CD4-positive, alpha-beta memory T cell (primary cell): ENCODE results near the gene TCERG1L. TPM values are rescaled to one million over a fixed set of nuclear protein-coding genes. Genes with fewer than 3 reads are reported as not detected.
A peak's percentile ranks its signal among the peaks of the same experiment; 100 is the strongest.

Source experiments
- CTCF ChIA-PET: fragments of 350-600 bp; sonication (Branson Sonifier 250); formaldehyde crosslinking; loops from one replicate; lab custom pipeline; 2021; ENCODE audit warnings: inconsistent platforms; ENCODE audit not compliant: partially characterized antibody; lab: Charles Lee
- POLR2A ChIA-PET: fragments of 350-600 bp; sonication (Branson Sonifier 250); formaldehyde crosslinking; loops from one replicate; lab custom pipeline; 2021; ENCODE audit not compliant: partially characterized antibody; lab: Charles Lee
- DNase-seq, 5 donors: peaks; one replicate each; pipeline versions ENCODE4 v3.0.0 to v3.0.0-alpha.2; 2020 to 2022; ENCODE audit warnings: mixed read lengths in 1 of 5
- H3K27ac ChIP-seq: one replicate; pipeline ENCODE4 v1.7.0; 2013; ENCODE audit warnings: low read depth, low read length
- H3K27me3 ChIP-seq: 2 replicates; pipeline ENCODE4 v1.7.0; 2013; ENCODE audit warnings: mild to moderate bottlenecking, low read length, moderate library complexity; ENCODE audit not compliant: insufficient read depth
- H3K36me3 ChIP-seq: 2 replicates; pipeline ENCODE4 v1.7.0; 2013; ENCODE audit warnings: mild to moderate bottlenecking, low read length, moderate library complexity; ENCODE audit not compliant: insufficient read depth
- H3K4me1 ChIP-seq: 2 replicates; pipeline ENCODE4 v1.7.0; 2013; ENCODE audit warnings: mild to moderate bottlenecking, low read length, moderate library complexity; ENCODE audit not compliant: insufficient read depth
- H3K4me3 ChIP-seq, 2 donors: one replicate each; pipeline ENCODE4 v1.7.0; 2013; ENCODE audit warnings: low read length in 2 of 2, mild to moderate bottlenecking in 1 of 2
- H3K9me3 ChIP-seq, 2 donors: one replicate each; pipeline ENCODE4 v1.7.0; 2013; ENCODE audit warnings: low read length in 2 of 2, control low read depth in 1 of 2; ENCODE audit not compliant: control insufficient read depth in 1 of 2
- H3K27ac Mint-ChIP-seq, 7 donors: one replicate each; pipeline ENCODE4 v1.8.0; 2020 to 2021; ENCODE audit warnings: mixed read lengths in 7 of 7, mild to moderate bottlenecking in 6 of 7, inconsistent platforms in 3 of 7, moderate library complexity in 3 of 7
- H3K27me3 Mint-ChIP-seq, 2 donors: one replicate each; pipeline ENCODE4 v1.8.0; 2020 to 2021; ENCODE audit warnings: mixed read lengths in 2 of 2
- H3K36me3 Mint-ChIP-seq, 2 donors: one replicate each; pipeline ENCODE4 v1.8.0; 2020 to 2021; ENCODE audit warnings: mixed read lengths in 2 of 2, inconsistent platforms in 1 of 2, mild to moderate bottlenecking in 1 of 2
- H3K4me1 Mint-ChIP-seq, 4 donors: one replicate each; pipeline ENCODE4 v1.8.0; 2020 to 2021; ENCODE audit warnings: mixed read lengths in 4 of 4, mild to moderate bottlenecking in 1 of 4
- H3K4me3 Mint-ChIP-seq, 8 donors: one replicate each; pipeline ENCODE4 v1.8.0; 2020 to 2021; ENCODE audit warnings: mixed read lengths in 8 of 8, mild to moderate bottlenecking in 7 of 8, moderate library complexity in 6 of 8, inconsistent platforms in 3 of 8
- H3K9me3 Mint-ChIP-seq, 8 donors: one replicate each; pipeline ENCODE4 v1.8.0; 2020 to 2021; ENCODE audit warnings: mixed read lengths in 8 of 8, mild to moderate bottlenecking in 5 of 8, inconsistent platforms in 3 of 8, moderate library complexity in 1 of 8
- intact Hi-C: fragments of 100-400 bp; cut with micrococcal nuclease; formaldehyde crosslinking; loops from one replicate; pipeline ENCODE4 v1.15.1; 2023
- polyA plus RNA-seq, 2 donors: library from polyadenylated mRNA; unstranded; fragments of 300-500 nt; fragmentation: Illumina TruSeq; gene quantifications; one replicate each; pipeline ENCODE4 v1.2.3, GENCODE V29; 2021
- total RNA-seq, 2 experiments: library from RNA; stranded (reverse); gene quantifications; one replicate each; pipeline ENCODE4 v1.2.3, GENCODE V29; 2021

Gene TCERG1L
- total and polyA plus RNA-seq, 4 experiments from 2014 or later, result not detected

DNA sequence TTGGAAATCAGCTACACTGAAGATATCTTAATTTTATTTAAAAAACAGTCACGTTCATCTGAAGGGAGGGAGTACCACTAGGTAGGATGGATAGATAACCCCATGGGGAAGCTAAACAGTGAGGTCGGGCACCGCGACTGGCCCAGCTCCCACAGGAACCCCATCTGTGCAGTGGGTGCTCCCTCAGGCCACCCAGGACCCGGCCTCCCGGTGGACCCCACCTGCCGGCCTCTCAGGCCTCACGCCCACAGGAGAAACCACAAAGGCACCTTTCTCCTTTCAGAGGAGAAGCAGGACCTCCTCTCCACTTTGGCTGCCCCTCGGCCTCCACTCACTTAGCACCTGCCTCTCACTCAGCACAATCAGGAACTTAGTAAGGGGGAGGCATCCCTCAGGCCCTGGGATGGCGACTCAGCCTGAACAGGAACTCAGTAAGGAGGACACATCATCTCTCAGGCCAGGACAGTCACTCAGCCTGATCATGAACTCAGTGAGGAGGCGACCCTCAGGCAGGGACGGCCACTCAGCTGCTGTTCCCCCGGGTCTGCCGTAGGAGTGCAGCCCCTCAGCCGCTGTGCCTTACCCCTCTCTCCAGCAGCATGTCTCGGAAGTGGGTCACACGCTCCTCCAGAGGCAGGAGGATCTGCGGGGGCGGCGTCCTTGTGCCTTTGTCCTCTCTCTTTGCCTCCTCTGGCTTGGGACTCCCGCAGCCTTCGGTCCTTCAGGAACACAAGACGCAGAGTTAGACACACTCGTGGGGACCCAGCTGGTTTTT is 195.1 kb downstream of the TCERG1L start:
- no peak overlapping the region for H3K27ac Mint-ChIP-seq
- no peaks in the 10 kb centered on the region for H3K36me3 Mint-ChIP-seq
- Histone ChIP-seq H3K4me3 (no peak overlapping the region), H3K27ac (no peak overlapping the region), H3K27me3 (no peaks in the 10 kb centered on the region), H3K36me3 (no peaks in the 10 kb centered on the region), H3K4me1 (no peaks in the 10 kb centered on the region), H3K9me3 (no peaks in the 10 kb centered on the region)
- no peaks in the 10 kb centered on the region for H3K27me3 Mint-ChIP-seq
- peaks cover 0 to 4% (median 0%) of the 10 kb centered on the region in 8 donors for H3K9me3 Mint-ChIP-seq
- DNase-seq, result no peak
- POLR2A ChIA-PET, result no interaction called here
- intact Hi-C loops, result no loop called here
- CTCF ChIA-PET, result no interaction called here
- H3K4me1 Mint-ChIP-seq, result no peaks in the 10 kb centered on the region
- H3K4me3 Mint-ChIP-seq, result no peak overlapping the region

DNA sequence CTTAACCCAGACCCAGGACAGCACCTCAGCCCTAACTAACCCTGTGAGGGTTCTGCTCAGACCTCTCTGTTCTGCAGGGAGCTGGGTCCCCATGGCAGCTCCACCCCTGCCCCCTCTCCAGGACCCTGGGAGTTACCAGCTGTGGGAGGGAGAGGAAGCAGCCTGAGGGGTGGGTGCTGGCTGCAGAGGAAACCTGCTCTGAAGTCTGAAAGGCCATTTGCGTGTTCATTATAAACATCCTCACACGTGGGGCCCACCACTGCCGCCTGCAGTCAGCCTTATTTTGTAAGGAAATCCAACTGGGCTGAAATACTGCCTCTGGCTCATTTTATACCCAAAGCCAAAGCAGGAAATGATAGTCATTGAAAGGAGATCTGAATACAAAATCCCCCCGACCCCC is 195.7 kb downstream of the TCERG1L start:
- H3K4me3 Mint-ChIP-seq, result no peak overlapping the region
- H3K27ac Mint-ChIP-seq, result no peak overlapping the region
- peaks cover 0 to 4% (median 0%) of the 10 kb centered on the region in 8 donors for H3K9me3 Mint-ChIP-seq
- DNase-seq, result no peak
- Histone ChIP-seq H3K36me3 (no peaks in the 10 kb centered on the region), H3K9me3 (no peaks in the 10 kb centered on the region), H3K4me3 (no peak overlapping the region), H3K27ac (no peak overlapping the region), H3K4me1 (no peaks in the 10 kb centered on the region), H3K27me3 (no peaks in the 10 kb centered on the region)
- H3K4me1 Mint-ChIP-seq, result no peaks in the 10 kb centered on the region
- no peaks in the 10 kb centered on the region for H3K27me3 Mint-ChIP-seq
- intact Hi-C loops, result no loop called here
- ChIA-PET POLR2A (no interaction called here), CTCF (no interaction called here)
- H3K36me3 Mint-ChIP-seq, result no peaks in the 10 kb centered on the region

DNA sequence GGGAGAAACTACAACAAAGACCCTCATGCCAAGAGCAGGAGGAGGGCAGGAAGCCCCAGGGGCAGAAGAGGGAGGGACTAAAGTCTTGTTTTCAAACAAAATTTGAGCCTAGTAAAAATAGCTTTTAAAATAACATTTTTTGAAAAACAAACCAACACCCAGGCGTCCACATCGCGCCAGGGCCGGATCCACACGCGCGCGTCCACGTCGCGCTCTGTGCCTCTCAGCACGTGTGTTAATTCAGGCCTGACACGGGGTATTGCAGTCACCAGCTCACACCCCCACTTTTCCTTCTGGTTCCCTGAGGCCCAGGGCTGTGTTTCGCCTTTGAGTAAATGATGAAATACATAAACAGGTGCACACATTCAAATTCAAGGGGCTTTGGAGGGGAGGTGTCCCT is 196.2 kb downstream of the TCERG1L start:
- Mint-ChIP-seq H3K4me3 (no peak overlapping the region), H3K27ac (no peak overlapping the region), H3K4me1 (no peaks in the 10 kb centered on the region), H3K9me3 (peaks cover 0 to 4% (median 0%) of the 10 kb centered on the region in 8 donors), H3K36me3 (no peaks in the 10 kb centered on the region), H3K27me3 (no peaks in the 10 kb centered on the region)
- H3K36me3 ChIP-seq, result no peaks in the 10 kb centered on the region
- no peaks in the 10 kb centered on the region for H3K4me1 ChIP-seq
- H3K27me3 ChIP-seq, result no peaks in the 10 kb centered on the region
- DNase-seq, result no peak
- H3K4me3 ChIP-seq, result no peak overlapping the region
- intact Hi-C loops, result no loop called here
- POLR2A ChIA-PET, result no interaction called here
- no peak overlapping the region for H3K27ac ChIP-seq
- H3K9me3 ChIP-seq, result no peaks in the 10 kb centered on the region
- CTCF ChIA-PET, result no interaction called here

DNA sequence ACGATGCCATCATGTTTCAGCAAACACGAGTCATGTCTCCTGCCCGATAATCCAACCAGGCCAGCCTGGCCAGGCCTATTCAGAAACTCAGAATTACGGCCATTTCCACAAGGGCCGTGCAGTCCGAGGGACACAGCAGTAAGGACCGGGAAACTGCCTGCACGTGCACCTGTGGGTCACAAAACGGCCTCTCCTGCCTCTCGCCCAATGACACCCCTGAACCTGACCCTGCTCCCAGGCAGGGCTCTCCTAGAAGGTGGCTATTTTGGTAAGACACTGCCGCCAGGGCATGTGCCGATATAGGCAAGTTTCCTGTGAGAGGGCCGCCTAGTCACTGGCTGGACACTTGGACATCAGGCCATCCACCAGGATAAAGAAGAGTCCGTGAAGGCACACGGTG is 196.7 kb downstream of the TCERG1L start:
- H3K9me3 Mint-ChIP-seq, result peaks cover 0 to 4% (median 0%) of the 10 kb centered on the region in 8 donors

DNA sequence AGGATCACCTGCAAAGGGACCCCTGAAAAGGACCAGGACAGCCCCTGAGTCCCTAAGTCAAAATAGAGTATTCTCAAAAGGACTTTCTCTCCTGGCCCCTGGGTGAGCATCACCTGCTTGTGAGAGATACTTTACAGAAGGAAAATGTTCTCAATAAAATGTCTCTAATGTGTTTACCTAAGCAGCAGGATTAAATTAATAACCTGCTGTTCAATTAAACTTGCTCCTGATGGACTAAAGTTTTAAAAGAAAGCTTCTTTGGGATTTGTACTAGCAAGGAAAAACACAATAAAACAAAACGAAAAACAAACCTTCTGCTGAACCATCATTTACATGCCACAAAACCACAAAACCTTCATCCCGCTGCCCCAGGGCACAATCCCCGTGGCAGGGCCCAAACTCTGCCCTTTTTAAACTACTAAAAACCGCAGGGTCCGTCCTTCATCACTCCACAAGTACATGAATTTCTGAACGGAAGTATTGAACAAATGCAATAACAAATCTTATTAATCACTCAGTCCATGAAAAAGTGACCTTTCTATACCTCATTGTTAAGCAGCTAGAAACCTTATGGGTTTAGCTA is 197.7 kb downstream of the TCERG1L start:
- H3K4me1 Mint-ChIP-seq, result no peaks in the 10 kb centered on the region
- CTCF ChIA-PET, result no interaction called here
- no peak overlapping the region for H3K4me3 Mint-ChIP-seq
- Histone ChIP-seq H3K36me3 (no peaks in the 10 kb centered on the region), H3K9me3 (no peaks in the 10 kb centered on the region), H3K27ac (no peak overlapping the region), H3K27me3 (no peaks in the 10 kb centered on the region), H3K4me1 (no peaks in the 10 kb centered on the region), H3K4me3 (no peak overlapping the region)
- H3K27ac Mint-ChIP-seq, result no peak overlapping the region
- H3K36me3 Mint-ChIP-seq, result no peaks in the 10 kb centered on the region
- peaks cover 0 to 5% (median 3%) of the 10 kb centered on the region in 8 donors for H3K9me3 Mint-ChIP-seq
- POLR2A ChIA-PET, result no interaction called here
- no peaks in the 10 kb centered on the region for H3K27me3 Mint-ChIP-seq
- DNase-seq, result no peak
- intact Hi-C loops, result no loop called here

More for the DNA sequence above, 196.7 kb downstream of the TCERG1L start:
- Mint-ChIP-seq H3K27ac (peak overlapping the region in 1 of 7 donors; percentile 74), H3K36me3 (no peaks in the 10 kb centered on the region), H3K4me3 (no peak overlapping the region), H3K4me1 (no peaks in the 10 kb centered on the region), H3K27me3 (no peaks in the 10 kb centered on the region)
- no peaks in the 10 kb centered on the region for H3K36me3 ChIP-seq
- no peaks in the 10 kb centered on the region for H3K9me3 ChIP-seq
- H3K27ac ChIP-seq, result no peak overlapping the region
- ChIA-PET CTCF (no interaction called here), POLR2A (no interaction called here)
- DNase-seq, result no peak
- no peaks in the 10 kb centered on the region for H3K4me1 ChIP-seq
- H3K27me3 ChIP-seq, result no peaks in the 10 kb centered on the region
- no peak overlapping the region for H3K4me3 ChIP-seq
- intact Hi-C loops, result no loop called here

DNA sequence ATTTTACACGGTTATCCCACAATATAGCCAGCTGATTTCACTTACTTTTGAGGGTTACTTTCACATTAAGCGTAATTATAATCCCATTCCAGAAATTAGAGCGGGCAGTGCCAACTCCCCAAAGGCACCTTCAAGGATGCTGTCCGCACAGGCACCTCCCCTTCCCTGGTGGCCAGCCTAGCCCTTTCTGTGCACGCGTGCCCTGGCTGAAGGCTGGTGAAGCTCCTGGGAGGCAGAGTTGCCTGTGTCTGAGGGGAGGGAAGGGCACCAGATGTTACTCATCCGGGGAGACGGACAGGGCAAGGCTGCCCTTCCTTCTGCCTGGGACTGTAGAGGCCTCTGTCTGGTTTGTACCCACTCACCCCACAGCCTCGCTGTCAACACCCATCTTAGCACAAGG is 198.4 kb downstream of the TCERG1L start:
- Mint-ChIP-seq H3K9me3 (peaks cover 0 to 8% (median 2%) of the 10 kb centered on the region in 8 donors), H3K27ac (no peak overlapping the region), H3K4me1 (no peaks in the 10 kb centered on the region), H3K36me3 (no peaks in the 10 kb centered on the region), H3K4me3 (no peak overlapping the region), H3K27me3 (no peaks in the 10 kb centered on the region)
- intact Hi-C loops, result no loop called here
- Histone ChIP-seq H3K27me3 (no peaks in the 10 kb centered on the region), H3K4me3 (no peak overlapping the region), H3K36me3 (no peaks in the 10 kb centered on the region), H3K4me1 (no peaks in the 10 kb centered on the region), H3K9me3 (no peaks in the 10 kb centered on the region), H3K27ac (no peak overlapping the region)
- no peak for DNase-seq
- ChIA-PET POLR2A (no interaction called here), CTCF (no interaction called here)

DNA sequence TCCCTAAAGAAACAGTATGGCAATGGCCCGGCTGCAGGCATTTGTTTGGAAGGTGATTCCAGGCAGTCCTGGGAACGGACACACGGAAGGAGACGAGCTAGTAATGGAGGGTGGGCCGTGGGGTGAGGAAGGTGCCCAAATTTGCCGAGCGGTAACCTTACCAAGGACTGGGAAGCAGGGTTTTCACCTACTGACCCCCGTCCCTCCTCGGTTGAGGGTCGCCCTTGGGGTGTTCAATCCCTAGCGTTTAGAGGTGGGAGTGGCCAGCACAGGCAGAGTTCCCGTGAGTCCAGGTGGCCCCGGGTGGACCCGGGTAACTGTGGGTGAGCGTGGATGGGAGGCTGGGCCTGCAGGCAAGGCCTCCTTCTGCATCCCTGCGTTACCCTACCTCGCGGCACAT is 198.8 kb downstream of the TCERG1L start:
- H3K4me3 Mint-ChIP-seq, result no peak overlapping the region
- Histone ChIP-seq H3K4me1 (no peaks in the 10 kb centered on the region), H3K36me3 (no peaks in the 10 kb centered on the region), H3K9me3 (no peaks in the 10 kb centered on the region), H3K27me3 (no peaks in the 10 kb centered on the region), H3K27ac (no peak overlapping the region), H3K4me3 (no peak overlapping the region)
- ChIA-PET CTCF (no interaction called here), POLR2A (no interaction called here)
- H3K9me3 Mint-ChIP-seq, result peaks cover 0 to 8% (median 3%) of the 10 kb centered on the region in 8 donors
- DNase-seq, result no peak
- no peaks in the 10 kb centered on the region for H3K36me3 Mint-ChIP-seq
- H3K27me3 Mint-ChIP-seq, result no peaks in the 10 kb centered on the region
- intact Hi-C loops, result no loop called here
- H3K4me1 Mint-ChIP-seq, result no peaks in the 10 kb centered on the region
- H3K27ac Mint-ChIP-seq, result no peak overlapping the region
